PC-9 (cell line): ENCODE measurements around the gene MIDN.

Source experiments
- CTCF ChIP-seq: fragments of 200-600 bp; sonication (generic); conservative IDR thresholded peaks from 2 replicates; pipeline ENCODE4 v1.6.1; 2017; ENCODE audit warnings: mixed run types, antibody characterized with exemption, mild to moderate bottlenecking, moderate library complexity
- EZH2 ChIP-seq: fragments of 200-600 bp; sonication (generic); IDR thresholded peaks from 2 replicates; pipeline ENCODE4 v1.8.0; 2017; ENCODE audit warnings: antibody characterized with exemption, low read depth

DNA sequence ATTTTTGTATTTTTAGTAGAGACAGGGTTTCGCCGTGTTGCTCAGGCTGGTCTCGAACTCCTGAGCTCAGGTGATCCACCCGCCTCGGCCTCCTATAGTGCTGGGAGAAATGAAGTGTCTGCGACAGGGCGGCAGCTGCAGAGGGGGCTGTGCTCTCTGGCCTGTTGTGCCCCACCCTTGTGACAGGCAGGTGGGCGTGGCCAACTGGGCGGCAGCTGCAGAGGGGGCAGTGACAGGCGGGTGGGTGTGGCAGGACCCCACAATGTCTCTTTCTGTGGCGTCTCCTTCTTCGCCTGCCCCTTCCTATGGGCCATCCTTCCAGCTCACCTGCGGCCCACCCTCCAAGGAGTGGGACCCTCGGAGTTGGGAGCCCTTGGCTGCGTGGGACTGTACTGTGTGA, 31.0 kb upstream of the MIDN start:
- no peak for TF ChIP-seq CTCF
- TF ChIP-seq EZH2: no peak
